ENCODE results near the gene C8B.

The C8B gene

GRCh38 chr1:57010511-57010910, 44.7 kb upstream of the C8B start:
- H3K14ac ChIP-seq (ENCODE audit: low read length in 2 of 2) = no peak overlapping the region
- H3K23ac ChIP-seq (ENCODE audit: low read length in 2 of 2) = no peak overlapping the region
- no peak overlapping the region for H2BK12ac ChIP-seq (ENCODE audit: low read length in 2 of 2)
- H4K91ac ChIP-seq (ENCODE audit: low read length) = no peak overlapping the region
- no peak overlapping the region for H3K4me3 ChIP-seq (ENCODE audit: insufficient read depth in 1 of 2, low read depth in 1 of 2, low read length in 2 of 2)
- no peak overlapping the region for H2BK5ac ChIP-seq (ENCODE audit: low read depth, low read length, poor library complexity, severe bottlenecking)
- no peak for DNase-seq
- no peaks in the 10 kb centered on the region for H3K27me3 ChIP-seq (ENCODE audit: control insufficient read depth in 1 of 2, insufficient read depth in 1 of 2, low read length in 2 of 2)
- no peak overlapping the region for H2BK15ac ChIP-seq (ENCODE audit: low read depth, poor library complexity, severe bottlenecking)
- H3K18ac ChIP-seq (ENCODE audit: low read depth in 1 of 2, low read length in 2 of 2) = no peak overlapping the region
- H3K4ac ChIP-seq (ENCODE audit: low read depth in 1 of 2, low read length in 2 of 2) = no peak overlapping the region
- H2AFZ ChIP-seq (ENCODE audit: low read depth, low read length) = no peak overlapping the region
- H2AK5ac ChIP-seq (ENCODE audit: low read length, severe bottlenecking) = no peak overlapping the region
- no peak overlapping the region for H3K4me2 ChIP-seq (ENCODE audit: low read length, poor library complexity, severe bottlenecking)
- H4K8ac ChIP-seq (ENCODE audit: low read length) = no peak overlapping the region
- no peak overlapping the region for H3K27ac ChIP-seq (ENCODE audit: low read length, poor library complexity, severe bottlenecking)
- H3K9me3 ChIP-seq (ENCODE audit: control insufficient read depth, low read length) = no peaks in the 10 kb centered on the region
- H3K9ac ChIP-seq (ENCODE audit: low read length) = no peak overlapping the region
- H3K36me3 ChIP-seq (ENCODE audit: control insufficient read depth in 1 of 2, insufficient read depth in 2 of 2, low read depth in 1 of 2, low read length in 2 of 2) = no peaks in the 10 kb centered on the region
- H3K79me1 ChIP-seq (replicated peaks; ENCODE audit: low read length, poor library complexity, severe bottlenecking) = no peaks in the 10 kb centered on the region
- H2BK120ac ChIP-seq (ENCODE audit: low read depth, low read length) = no peak overlapping the region
- 67% methylated on average over 4 of the region's 4 CpGs for WGBS
- no peaks in the 10 kb centered on the region for H3K4me1 ChIP-seq (ENCODE audit: control insufficient read depth, insufficient read depth, low read depth, low read length)

DNA sequence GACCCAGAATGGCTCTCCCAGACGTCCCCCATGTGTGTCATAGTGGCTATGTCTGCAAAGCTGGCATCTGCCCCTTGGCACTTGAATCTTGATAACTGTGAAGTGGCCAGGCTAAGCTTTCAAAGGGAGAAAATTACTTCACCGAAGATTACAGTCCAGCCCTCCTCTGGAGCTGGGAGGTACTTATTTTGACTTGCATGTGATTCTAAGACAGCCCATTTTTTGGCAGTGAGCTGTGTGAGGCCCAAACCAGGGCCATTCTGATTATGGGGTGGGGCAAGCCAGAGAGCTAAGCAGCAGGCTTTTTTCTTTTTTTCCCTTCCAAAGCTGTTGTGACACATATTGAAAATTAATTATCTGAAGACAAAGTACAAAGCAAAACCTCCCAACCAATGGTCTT, 42.1 kb upstream of the C8B start:
- H3K4ac ChIP-seq (ENCODE audit: low read depth in 1 of 2, low read length in 2 of 2) = no peak overlapping the region
- H2AFZ ChIP-seq (ENCODE audit: low read depth, low read length) = no peak overlapping the region
- no peaks in the 10 kb centered on the region for H3K27me3 ChIP-seq (ENCODE audit: control insufficient read depth in 1 of 2, insufficient read depth in 1 of 2, low read length in 2 of 2)
- H2AK5ac ChIP-seq (ENCODE audit: low read length, severe bottlenecking) = no peak overlapping the region
- H4K91ac ChIP-seq (ENCODE audit: low read length) = no peak overlapping the region
- no peak overlapping the region for H2BK5ac ChIP-seq (ENCODE audit: low read depth, low read length, poor library complexity, severe bottlenecking)
- WGBS = 60% methylated on average over 2 of the region's 2 CpGs
- DNase-seq = no peak
- H2BK15ac ChIP-seq (ENCODE audit: low read depth, poor library complexity, severe bottlenecking) = no peak overlapping the region
- no peak overlapping the region for H3K14ac ChIP-seq (ENCODE audit: low read length in 2 of 2)
- no peak overlapping the region for H3K18ac ChIP-seq (ENCODE audit: low read depth in 1 of 2, low read length in 2 of 2)
- H3K79me1 ChIP-seq (replicated peaks; ENCODE audit: low read length, poor library complexity, severe bottlenecking) = no peaks in the 10 kb centered on the region
- no peak overlapping the region for H4K8ac ChIP-seq (ENCODE audit: low read length)
- H3K4me1 ChIP-seq (ENCODE audit: control insufficient read depth, insufficient read depth, low read depth, low read length) = no peaks in the 10 kb centered on the region
- H3K4me2 ChIP-seq (ENCODE audit: low read length, poor library complexity, severe bottlenecking) = no peak overlapping the region
- no peak overlapping the region for H2BK12ac ChIP-seq (ENCODE audit: low read length in 2 of 2)
- no peak overlapping the region for H2BK120ac ChIP-seq (ENCODE audit: low read depth, low read length)
- no peaks in the 10 kb centered on the region for H3K36me3 ChIP-seq (ENCODE audit: control insufficient read depth in 1 of 2, insufficient read depth in 2 of 2, low read depth in 1 of 2, low read length in 2 of 2)
- H3K4me3 ChIP-seq (ENCODE audit: insufficient read depth in 1 of 2, low read depth in 1 of 2, low read length in 2 of 2) = no peak overlapping the region
- no peak overlapping the region for H3K27ac ChIP-seq (ENCODE audit: low read length, poor library complexity, severe bottlenecking)
- no peaks in the 10 kb centered on the region for H3K9me3 ChIP-seq (ENCODE audit: control insufficient read depth, low read length)
- no peak overlapping the region for H3K23ac ChIP-seq (ENCODE audit: low read length in 2 of 2)
- H3K9ac ChIP-seq (ENCODE audit: low read length) = no peak overlapping the region

- no peak overlapping the region for H3K4me3 ChIP-seq (ENCODE audit: insufficient read depth in 1 of 2, low read depth in 1 of 2, low read length in 2 of 2)
- H3K9ac ChIP-seq (ENCODE audit: low read length) = no peak overlapping the region
- H2BK12ac ChIP-seq (ENCODE audit: low read length in 2 of 2) = no peak overlapping the region
- no peak overlapping the region for H2BK120ac ChIP-seq (ENCODE audit: low read depth, low read length)
- no peak overlapping the region for H3K27ac ChIP-seq (ENCODE audit: low read length, poor library complexity, severe bottlenecking)
- no peak for DNase-seq
- H4K8ac ChIP-seq (ENCODE audit: low read length) = no peak overlapping the region
- H2AK5ac ChIP-seq (ENCODE audit: low read length, severe bottlenecking) = no peak overlapping the region
- no peaks in the 10 kb centered on the region for H3K36me3 ChIP-seq (ENCODE audit: control insufficient read depth in 1 of 2, insufficient read depth in 2 of 2, low read depth in 1 of 2, low read length in 2 of 2)
- H3K9me3 ChIP-seq (ENCODE audit: control insufficient read depth, low read length) = no peaks in the 10 kb centered on the region
- H3K23ac ChIP-seq (ENCODE audit: low read length in 2 of 2) = no peak overlapping the region
- no peaks in the 10 kb centered on the region for H3K4me1 ChIP-seq (ENCODE audit: control insufficient read depth, insufficient read depth, low read depth, low read length)
- H3K18ac ChIP-seq (ENCODE audit: low read depth in 1 of 2, low read length in 2 of 2) = no peak overlapping the region
- H3K14ac ChIP-seq (ENCODE audit: low read length in 2 of 2) = no peak overlapping the region
- H2BK15ac ChIP-seq (ENCODE audit: low read depth, poor library complexity, severe bottlenecking) = no peak overlapping the region
- H4K91ac ChIP-seq (ENCODE audit: low read length) = no peak overlapping the region
- H3K27me3 ChIP-seq (ENCODE audit: control insufficient read depth in 1 of 2, insufficient read depth in 1 of 2, low read length in 2 of 2) = no peaks in the 10 kb centered on the region
- no peak overlapping the region for H3K4me2 ChIP-seq (ENCODE audit: low read length, poor library complexity, severe bottlenecking)
- WGBS = 75% methylated on average over 1 of the region's 2 CpGs
- no peak overlapping the region for H2AFZ ChIP-seq (ENCODE audit: low read depth, low read length)
- H3K79me1 ChIP-seq (replicated peaks; ENCODE audit: low read length, poor library complexity, severe bottlenecking) = no peaks in the 10 kb centered on the region
- H2BK5ac ChIP-seq (ENCODE audit: low read depth, low read length, poor library complexity, severe bottlenecking) = no peak overlapping the region
- H3K4ac ChIP-seq (ENCODE audit: low read depth in 1 of 2, low read length in 2 of 2) = no peak overlapping the region
Observed at GRCh38 chr1:57007472-57007871, 41.7 kb upstream of the C8B start.

- Histone ChIP-seq H2AK5ac (ENCODE audit: low read length, severe bottlenecking) (no peak overlapping the region), H2BK15ac (ENCODE audit: low read depth, poor library complexity, severe bottlenecking) (no peak overlapping the region), H3K4me2 (ENCODE audit: low read length, poor library complexity, severe bottlenecking) (no peak overlapping the region), H3K27ac (ENCODE audit: low read length, poor library complexity, severe bottlenecking) (no peak overlapping the region), H3K14ac (ENCODE audit: low read length in 2 of 2) (no peak overlapping the region), H3K18ac (ENCODE audit: low read depth in 1 of 2, low read length in 2 of 2) (no peak overlapping the region), H3K9me3 (ENCODE audit: control insufficient read depth, low read length) (no peaks in the 10 kb centered on the region), H3K23ac (ENCODE audit: low read length in 2 of 2) (no peak overlapping the region), H2BK12ac (ENCODE audit: low read length in 2 of 2) (no peak overlapping the region), H3K9ac (ENCODE audit: low read length) (no peak overlapping the region), H3K4ac (ENCODE audit: low read depth in 1 of 2, low read length in 2 of 2) (no peak overlapping the region), H3K4me3 (ENCODE audit: insufficient read depth in 1 of 2, low read depth in 1 of 2, low read length in 2 of 2) (no peak overlapping the region), H3K27me3 (ENCODE audit: control insufficient read depth in 1 of 2, insufficient read depth in 1 of 2, low read length in 2 of 2) (no peaks in the 10 kb centered on the region), H2AFZ (ENCODE audit: low read depth, low read length) (no peak overlapping the region), H4K91ac (ENCODE audit: low read length) (no peak overlapping the region), H3K36me3 (ENCODE audit: control insufficient read depth in 1 of 2, insufficient read depth in 2 of 2, low read depth in 1 of 2, low read length in 2 of 2) (no peaks in the 10 kb centered on the region), H2BK5ac (ENCODE audit: low read depth, low read length, poor library complexity, severe bottlenecking) (no peak overlapping the region), H2BK120ac (ENCODE audit: low read depth, low read length) (no peak overlapping the region), H3K4me1 (ENCODE audit: control insufficient read depth, insufficient read depth, low read depth, low read length) (no peaks in the 10 kb centered on the region), H4K8ac (ENCODE audit: low read length) (no peak overlapping the region), H3K79me1 (replicated peaks; ENCODE audit: low read length, poor library complexity, severe bottlenecking) (no peaks in the 10 kb centered on the region)
- no peak for DNase-seq
- WGBS = 61% methylated on average over 3 of the region's 4 CpGs
Observed at GRCh38 chr1:57003398-57004139, 37.8 kb upstream of the C8B start.

All from mesenchymal stem cell (in vitro differentiated cells and primary cell).